Activated CD4-positive, alpha-beta T cell treated with anti-CD3 and anti-CD28 coated beads, Interleukin-2, amount 50 U/mL, for 1 hour (primary cell): ENCODE measurements around the gene OR7C2.

Experiments
- DNase-seq: peaks from one replicate; pipeline ENCODE4 v3.0.0-alpha.2; 2020

The OR7C2 gene

DNA sequence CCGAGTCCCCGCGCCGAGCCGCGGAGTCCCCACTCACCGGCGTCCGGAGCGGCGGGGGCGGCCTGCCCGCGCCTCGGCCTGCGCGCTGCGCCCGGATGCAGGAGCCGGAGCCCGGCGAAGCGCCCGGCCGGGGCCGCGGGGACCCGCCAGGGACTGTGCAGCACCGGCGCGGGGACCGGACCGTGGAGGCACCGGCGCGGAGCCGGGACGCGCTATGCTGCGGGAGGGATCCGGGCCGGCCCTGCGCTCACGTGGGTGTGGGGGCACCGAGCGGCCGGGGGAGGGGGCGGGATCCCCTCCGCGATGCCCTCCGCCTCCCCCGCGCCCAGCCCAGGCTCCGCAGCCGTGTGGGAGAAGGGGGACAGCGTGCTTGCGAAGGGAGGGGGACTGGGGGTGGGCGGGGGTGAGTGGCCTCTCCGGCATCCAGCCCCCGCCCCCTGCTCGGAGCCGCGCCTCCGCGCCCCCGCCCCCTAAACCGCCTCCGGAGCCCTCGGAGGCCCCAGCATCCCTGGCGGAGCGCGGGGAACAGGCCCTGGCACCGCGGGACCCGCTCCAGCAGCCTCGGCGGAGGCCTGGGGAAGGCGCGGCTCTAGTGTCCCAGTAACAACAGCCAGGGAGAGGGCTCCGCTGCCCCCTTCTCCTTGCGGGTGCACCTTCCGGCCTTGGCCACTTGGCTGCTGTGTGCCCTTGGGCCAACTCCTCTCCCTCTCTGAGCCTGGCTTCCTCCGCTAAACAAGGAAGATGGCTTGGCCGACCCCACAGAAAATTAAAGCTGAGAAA, 38.4 kb downstream of the OR7C2 start, which contains the start of gene SLC1A6:
Gene SLC1A6, minus strand, starts transcription at position 389 of the 780 bp plus-strand sequence. CDS start 6,954 bp downstream, outside the sequence.
- DNase-seq, result no peak

DNA sequence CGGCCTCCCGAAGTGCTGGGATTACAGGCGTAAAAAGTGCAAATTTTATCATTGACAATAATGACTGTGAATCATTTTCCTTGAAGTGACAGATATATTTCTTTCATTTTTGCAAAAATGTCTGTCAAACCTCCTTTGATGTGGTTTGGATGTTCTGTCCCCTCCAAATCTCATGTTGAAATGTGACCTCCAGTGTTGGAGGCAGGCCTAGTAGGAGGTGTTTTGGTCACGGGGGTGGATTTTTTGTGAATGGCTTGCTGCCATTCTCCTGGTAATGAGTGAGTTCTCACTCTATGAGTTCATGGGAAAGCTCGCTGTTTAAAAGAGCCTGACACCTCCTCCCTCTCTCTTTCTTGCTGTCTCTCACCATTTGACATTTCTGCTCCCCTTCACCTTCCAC, 43.8 kb downstream of the OR7C2 start:
- DNase-seq, result no peak
